Type B pancreatic cell (in vitro differentiated cells): ENCODE data around the gene KIF9. TPM values are rescaled to one million over a fixed set of nuclear protein-coding genes. Genes with fewer than 3 reads are reported as not detected.

Experiments
- DNase-seq: peaks from one replicate; pipeline ENCODE4 v3.0.0; 2021; ENCODE audit warnings: mixed read lengths; ENCODE audit not compliant: unreplicated experiment; ENCODE audit errors: extremely low spot score
- H3K27ac Mint-ChIP-seq: 2 replicates; pipeline ENCODE4 v1.8.0; 2021; ENCODE audit warnings: mild to moderate bottlenecking, mixed read lengths
- H3K27me3 Mint-ChIP-seq: 2 replicates; pipeline ENCODE4 v1.8.0; 2021; ENCODE audit warnings: mixed read lengths
- H3K36me3 Mint-ChIP-seq: 2 replicates; pipeline ENCODE4 v1.8.0; 2021; ENCODE audit warnings: mixed read lengths
- H3K4me1 Mint-ChIP-seq: one replicate; pipeline ENCODE4 v1.8.0; 2021; ENCODE audit warnings: mixed read lengths; ENCODE audit not compliant: unreplicated experiment
- H3K4me3 Mint-ChIP-seq: 2 replicates; pipeline ENCODE4 v1.8.0; 2021; ENCODE audit warnings: mild to moderate bottlenecking, mixed read lengths
- H3K9me3 Mint-ChIP-seq: 2 replicates; pipeline ENCODE4 v1.8.0; 2021; ENCODE audit warnings: mixed read lengths
- total RNA-seq: library from RNA; stranded (reverse); gene quantifications from 2 replicates; pipeline ENCODE4 v1.2.1, GENCODE V29; 2021; ENCODE audit warnings: low replicate concordance
- TF ChIP-seq, protein P1 (sequence below): fragments of 200-600 bp; sonication (generic); conservative IDR thresholded peaks from 2 replicates; pipeline ENCODE4 v1.5.0; 2021; ENCODE audit warnings: antibody characterized with exemption, mild to moderate bottlenecking

KIF9 gene
- total RNA-seq, 1 donor from 2014 or later = 14.8 TPM

- no peak overlapping the region for H3K27ac Mint-ChIP-seq
- DNase-seq = no peak
- H3K4me1 Mint-ChIP-seq = no peaks in the 10 kb centered on the region
- no peaks in the 10 kb centered on the region for H3K27me3 Mint-ChIP-seq
- no peak overlapping the region for H3K4me3 Mint-ChIP-seq
- H3K9me3 Mint-ChIP-seq = no peaks in the 10 kb centered on the region
- H3K36me3 Mint-ChIP-seq = no peaks in the 10 kb centered on the region
- TF ChIP-seq, protein P1, sequence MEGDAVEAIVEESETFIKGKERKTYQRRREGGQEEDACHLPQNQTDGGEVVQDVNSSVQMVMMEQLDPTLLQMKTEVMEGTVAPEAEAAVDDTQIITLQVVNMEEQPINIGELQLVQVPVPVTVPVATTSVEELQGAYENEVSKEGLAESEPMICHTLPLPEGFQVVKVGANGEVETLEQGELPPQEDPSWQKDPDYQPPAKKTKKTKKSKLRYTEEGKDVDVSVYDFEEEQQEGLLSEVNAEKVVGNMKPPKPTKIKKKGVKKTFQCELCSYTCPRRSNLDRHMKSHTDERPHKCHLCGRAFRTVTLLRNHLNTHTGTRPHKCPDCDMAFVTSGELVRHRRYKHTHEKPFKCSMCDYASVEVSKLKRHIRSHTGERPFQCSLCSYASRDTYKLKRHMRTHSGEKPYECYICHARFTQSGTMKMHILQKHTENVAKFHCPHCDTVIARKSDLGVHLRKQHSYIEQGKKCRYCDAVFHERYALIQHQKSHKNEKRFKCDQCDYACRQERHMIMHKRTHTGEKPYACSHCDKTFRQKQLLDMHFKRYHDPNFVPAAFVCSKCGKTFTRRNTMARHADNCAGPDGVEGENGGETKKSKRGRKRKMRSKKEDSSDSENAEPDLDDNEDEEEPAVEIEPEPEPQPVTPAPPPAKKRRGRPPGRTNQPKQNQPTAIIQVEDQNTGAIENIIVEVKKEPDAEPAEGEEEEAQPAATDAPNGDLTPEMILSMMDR = no peak
Measured at GRCh38 chr3:47244531-47245100, 38.0 kb downstream of the KIF9 start.

DNA sequence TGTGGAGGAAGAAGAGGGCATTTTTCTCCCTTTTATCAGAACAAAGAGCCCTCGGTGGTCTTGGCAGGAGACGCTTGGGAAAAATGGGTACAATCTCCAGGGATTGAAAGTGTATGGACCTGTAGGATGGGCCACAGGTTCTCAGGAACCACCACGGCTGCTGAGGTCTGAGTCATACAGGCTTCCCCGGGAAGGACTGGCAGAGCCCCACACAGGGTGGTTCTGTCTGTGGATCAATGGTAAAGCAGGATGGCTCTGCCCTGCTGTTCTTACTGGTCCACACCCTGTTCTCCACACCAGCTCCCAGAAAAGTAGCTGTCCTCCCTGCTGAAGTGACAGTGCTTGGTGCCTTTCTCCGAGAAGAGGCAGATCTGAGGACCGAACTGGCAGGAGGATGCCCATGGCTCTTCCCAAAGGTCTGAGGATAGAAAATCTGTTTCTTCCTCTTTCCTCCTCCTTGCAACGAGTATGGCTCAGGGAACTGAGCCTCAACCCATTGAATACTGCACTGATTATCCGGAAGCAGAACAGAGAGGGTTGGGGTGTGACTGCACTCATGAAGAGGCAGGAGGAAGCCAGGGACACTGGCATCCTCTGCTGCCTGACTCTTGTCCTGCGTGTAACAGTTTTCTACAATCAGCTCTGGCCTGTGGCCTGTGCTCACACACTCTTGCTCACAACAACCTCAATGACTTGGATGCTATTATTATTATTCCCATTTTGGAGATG lies 39.0 kb downstream of the KIF9 start:
- H3K9me3 Mint-ChIP-seq = no peaks in the 10 kb centered on the region
- H3K36me3 Mint-ChIP-seq = no peaks in the 10 kb centered on the region
- no peaks in the 10 kb centered on the region for H3K4me1 Mint-ChIP-seq
- H3K27ac Mint-ChIP-seq = no peak overlapping the region
- no peaks in the 10 kb centered on the region for H3K27me3 Mint-ChIP-seq
- DNase-seq = no peak
- TF ChIP-seq, protein P1 = no peak
- no peak overlapping the region for H3K4me3 Mint-ChIP-seq

- Mint-ChIP-seq H3K9me3 (no peaks in the 10 kb centered on the region), H3K4me1 (no peaks in the 10 kb centered on the region), H3K4me3 (no peak overlapping the region), H3K27ac (no peak overlapping the region), H3K27me3 (no peaks in the 10 kb centered on the region), H3K36me3 (no peaks in the 10 kb centered on the region)
- TF ChIP-seq, protein P1 = no peak
- no peak for DNase-seq
Measured at GRCh38 chr3:47239929-47240328, 42.7 kb downstream of the KIF9 start.

DNA sequence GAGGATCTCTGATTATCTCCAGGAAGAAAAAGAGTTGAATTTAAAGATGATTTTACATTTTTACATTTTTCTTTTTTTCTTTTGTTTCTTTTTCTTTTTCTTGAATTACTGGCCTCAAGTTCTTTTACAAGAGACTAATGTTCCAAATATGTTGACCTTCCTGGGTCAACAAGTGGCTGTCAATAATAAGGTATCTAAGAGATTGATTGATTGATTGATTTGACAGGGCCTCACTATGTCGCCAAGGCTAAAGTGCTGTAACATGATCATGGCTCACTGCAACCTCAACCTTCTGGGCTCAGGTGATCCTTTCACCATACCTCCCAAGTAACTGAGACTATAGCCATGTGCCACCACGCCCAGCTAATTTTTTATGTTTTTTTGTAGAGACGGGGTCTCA lies 44.6 kb downstream of the KIF9 start:
- Mint-ChIP-seq H3K4me1 (no peaks in the 10 kb centered on the region), H3K9me3 (no peaks in the 10 kb centered on the region), H3K4me3 (no peak overlapping the region), H3K36me3 (no peaks in the 10 kb centered on the region), H3K27ac (no peak overlapping the region), H3K27me3 (no peaks in the 10 kb centered on the region)
- TF ChIP-seq, protein P1 = no peak
- DNase-seq = no peak

DNA sequence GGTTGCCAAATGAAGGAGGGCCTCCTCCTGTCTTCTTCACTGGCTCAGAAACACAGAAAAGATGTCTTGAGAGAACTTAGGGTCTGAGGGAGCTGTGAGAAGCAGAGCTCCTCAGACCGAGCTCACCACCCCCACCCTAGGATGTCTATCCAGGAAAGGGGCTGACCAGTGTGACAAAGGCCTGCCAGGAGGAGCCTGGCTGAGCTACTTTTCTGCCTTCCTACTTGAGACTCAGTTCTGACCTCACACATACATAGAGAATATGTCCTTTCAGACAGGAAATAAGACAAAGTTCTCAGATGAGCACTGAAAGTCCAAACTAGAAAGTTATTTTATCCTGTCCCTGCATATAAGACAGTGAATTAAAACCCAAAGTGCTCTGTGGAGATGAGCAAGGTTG lies 54.5 kb downstream of the KIF9 start:
- Mint-ChIP-seq H3K36me3 (no peaks in the 10 kb centered on the region), H3K9me3 (no peaks in the 10 kb centered on the region), H3K27ac (no peak overlapping the region), H3K27me3 (no peaks in the 10 kb centered on the region), H3K4me3 (no peak overlapping the region), H3K4me1 (no peaks in the 10 kb centered on the region)
- DNase-seq = no peak
- TF ChIP-seq, protein P1 = no peak
